Right atrium auricular region (tissue), 2 donors: ENCODE measurements around the gene TTC23. TPM values are rescaled to one million over a fixed set of nuclear protein-coding genes. Genes with fewer than 3 reads are reported as not detected.

Experiments
- DNase-seq: peaks from one replicate; pipeline ENCODE4 v3.0.0-alpha.2; 2019; ENCODE audit warnings: low spot score
- H3K27ac ChIP-seq, 2 donors: fragments of 200-600 bp; sonication (generic); 1 replicate in 1 of 2; 2 replicates in 1 of 2; pipeline ENCODE4 v1.5.1; 2016 to 2019
- H3K27me3 ChIP-seq, 2 donors: fragments of 200-600 bp; sonication (generic); one replicate each; pipeline versions ENCODE4 v1.5.1 to v1.6.0; 2017 to 2019
- H3K36me3 ChIP-seq: fragments of 200-600 bp; sonication (generic); one replicate; pipeline ENCODE4 v1.5.1; 2016
- H3K4me1 ChIP-seq, 2 donors: fragments of 200-600 bp; sonication (generic); one replicate each; pipeline versions ENCODE4 v1.5.1 to v1.6.0; 2017 to 2019
- H3K4me3 ChIP-seq, 2 donors: fragments of 200-600 bp; sonication (generic); 1 replicate in 1 of 2; 2 replicates in 1 of 2; pipeline ENCODE4 v1.5.1; 2017 to 2019; ENCODE audit warnings: mild to moderate bottlenecking in 1 of 2, moderate library complexity in 1 of 2
- H3K9me3 ChIP-seq, 2 donors: fragments of 200-600 bp; sonication (generic); one replicate each; pipeline ENCODE4 v1.5.1; 2019
- total RNA-seq, 2 donors: library from RNA; depleted of rRNA; stranded (reverse); fragments of >200 nt; gene quantifications; one replicate each; pipeline ENCODE4 v1.1.0, GENCODE V29; 2016
- TF ChIP-seq, protein P1 (sequence below), 2 donors: fragments of 200-600 bp; sonication (generic); IDR thresholded peaks; one replicate each; pipeline ENCODE4 v1.5.1; 2019; ENCODE audit warnings: antibody characterized with exemption in 2 of 2

The TTC23 gene
- total RNA-seq, 2 donors from 2014 or later: 13.6 to 14.6 TPM

DNA sequence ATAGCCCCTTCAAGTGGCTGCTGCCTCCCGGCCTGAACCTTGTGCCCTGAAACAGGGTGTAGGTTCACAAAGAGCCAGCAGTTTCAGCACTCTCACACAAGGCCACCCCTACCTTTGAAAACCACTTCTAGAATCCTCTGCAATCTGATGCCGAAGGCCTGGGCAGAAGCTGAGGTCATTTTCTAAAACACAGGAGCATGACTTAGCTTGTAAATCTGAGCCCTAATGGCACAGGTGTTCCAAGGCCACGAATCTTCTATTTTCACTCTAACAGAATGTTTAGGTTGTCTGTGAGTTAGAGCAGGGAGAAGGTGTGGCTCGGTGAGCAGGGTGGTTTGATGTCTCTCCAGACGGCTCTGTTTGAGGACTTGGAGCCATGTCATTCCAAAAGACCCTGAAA is 82.2 kb downstream of the TTC23 start:
- H3K4me3 ChIP-seq: no peak overlapping the region
- TF ChIP-seq, protein P1, sequence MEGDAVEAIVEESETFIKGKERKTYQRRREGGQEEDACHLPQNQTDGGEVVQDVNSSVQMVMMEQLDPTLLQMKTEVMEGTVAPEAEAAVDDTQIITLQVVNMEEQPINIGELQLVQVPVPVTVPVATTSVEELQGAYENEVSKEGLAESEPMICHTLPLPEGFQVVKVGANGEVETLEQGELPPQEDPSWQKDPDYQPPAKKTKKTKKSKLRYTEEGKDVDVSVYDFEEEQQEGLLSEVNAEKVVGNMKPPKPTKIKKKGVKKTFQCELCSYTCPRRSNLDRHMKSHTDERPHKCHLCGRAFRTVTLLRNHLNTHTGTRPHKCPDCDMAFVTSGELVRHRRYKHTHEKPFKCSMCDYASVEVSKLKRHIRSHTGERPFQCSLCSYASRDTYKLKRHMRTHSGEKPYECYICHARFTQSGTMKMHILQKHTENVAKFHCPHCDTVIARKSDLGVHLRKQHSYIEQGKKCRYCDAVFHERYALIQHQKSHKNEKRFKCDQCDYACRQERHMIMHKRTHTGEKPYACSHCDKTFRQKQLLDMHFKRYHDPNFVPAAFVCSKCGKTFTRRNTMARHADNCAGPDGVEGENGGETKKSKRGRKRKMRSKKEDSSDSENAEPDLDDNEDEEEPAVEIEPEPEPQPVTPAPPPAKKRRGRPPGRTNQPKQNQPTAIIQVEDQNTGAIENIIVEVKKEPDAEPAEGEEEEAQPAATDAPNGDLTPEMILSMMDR (IDR thresholded peaks at IDR 0.05): no peak
- no peaks in the 10 kb centered on the region for H3K9me3 ChIP-seq
- H3K36me3 ChIP-seq: peaks cover 9% of the 10 kb centered on the region
- H3K27me3 ChIP-seq: no peaks in the 10 kb centered on the region
- H3K4me1 ChIP-seq: peaks cover 0 to 42% of the 10 kb centered on the region in 2 donors
- H3K27ac ChIP-seq: peak overlapping the region; percentile 83 to 95
- no peak for DNase-seq

DNA sequence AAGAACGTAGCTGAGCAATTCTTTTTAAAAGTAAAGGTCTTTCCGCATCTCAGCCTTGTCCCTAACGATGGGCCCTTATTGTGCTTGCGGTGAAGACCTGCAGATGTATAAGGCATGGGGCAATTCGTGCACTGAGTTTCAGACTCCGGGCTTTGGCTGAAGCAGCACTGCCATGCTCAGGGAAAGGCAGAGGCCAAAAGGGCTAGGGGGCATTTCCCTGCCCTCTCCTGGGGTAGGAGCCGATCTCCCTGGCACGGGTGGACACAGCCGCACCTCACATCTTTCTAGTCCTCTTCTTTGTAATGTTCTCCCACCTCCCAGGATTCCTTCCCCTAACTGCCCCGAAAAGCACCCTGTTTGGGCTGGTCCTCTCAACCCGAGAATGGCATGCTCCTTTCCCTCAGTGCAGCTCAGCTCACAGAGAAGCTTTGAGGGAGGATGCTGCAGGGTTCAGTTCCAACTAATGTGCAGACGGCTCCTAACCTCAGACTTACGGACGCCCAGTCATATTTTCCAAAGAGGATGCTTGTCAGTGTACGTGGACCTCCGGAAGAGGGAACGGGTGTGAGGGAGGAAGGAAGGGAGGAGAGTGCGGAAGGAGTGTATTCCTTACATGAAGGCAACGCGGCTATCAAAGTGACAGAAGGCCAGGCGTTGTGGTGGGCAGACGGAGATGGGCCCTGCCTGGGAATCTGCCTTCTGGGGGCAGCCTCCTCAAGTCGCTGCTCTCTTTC is 83.3 kb downstream of the TTC23 start:
- H3K36me3 ChIP-seq: peaks cover 15% of the 10 kb centered on the region
- peaks cover 0 to 42% of the 10 kb centered on the region in 2 donors for H3K4me1 ChIP-seq
- TF ChIP-seq, protein P1 (IDR thresholded peaks at IDR 0.05): no peak
- no peak overlapping the region for H3K4me3 ChIP-seq
- H3K27me3 ChIP-seq: no peaks in the 10 kb centered on the region
- no peaks in the 10 kb centered on the region for H3K9me3 ChIP-seq
- DNase-seq: no peak
- H3K27ac ChIP-seq: peak overlapping the region in 1 of 2 donors; percentile 95

DNA sequence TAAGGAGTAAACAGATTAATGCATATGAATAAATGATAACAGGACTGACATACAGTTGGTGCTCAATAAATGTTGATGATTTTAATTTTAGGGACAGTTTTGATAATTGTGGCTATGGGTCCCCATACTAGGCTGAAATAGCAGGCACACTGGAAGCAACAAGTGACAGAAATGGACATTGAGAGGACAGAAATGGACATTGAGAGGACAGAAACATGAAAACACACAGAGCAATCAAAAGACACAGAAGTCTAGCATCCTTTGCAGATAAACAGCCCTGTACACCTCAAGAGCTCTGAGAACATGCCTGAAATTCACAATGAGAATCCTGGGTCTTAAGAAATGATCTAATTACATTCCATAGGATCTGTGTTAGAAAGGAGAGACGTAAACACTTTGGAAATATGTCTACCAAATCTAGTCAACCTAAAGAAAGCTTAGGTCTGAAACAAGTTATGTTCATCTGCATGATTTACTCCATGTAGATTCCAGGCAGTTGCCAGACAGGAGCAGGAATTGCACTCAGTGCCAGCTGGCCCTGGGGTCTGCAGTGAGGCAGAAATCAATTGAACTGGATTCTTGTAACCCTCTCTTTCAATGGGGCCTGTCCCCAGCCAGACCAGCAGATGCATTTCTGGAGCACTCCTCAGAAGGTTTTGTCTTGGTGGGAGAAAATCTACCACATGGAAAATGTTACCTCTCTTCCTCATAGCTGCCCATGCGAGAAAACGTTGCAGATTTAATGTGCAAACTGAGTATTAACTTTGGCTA is 84.2 kb downstream of the TTC23 start:
- H3K36me3 ChIP-seq: peaks cover 15% of the 10 kb centered on the region
- no peak overlapping the region for H3K27ac ChIP-seq

DNA sequence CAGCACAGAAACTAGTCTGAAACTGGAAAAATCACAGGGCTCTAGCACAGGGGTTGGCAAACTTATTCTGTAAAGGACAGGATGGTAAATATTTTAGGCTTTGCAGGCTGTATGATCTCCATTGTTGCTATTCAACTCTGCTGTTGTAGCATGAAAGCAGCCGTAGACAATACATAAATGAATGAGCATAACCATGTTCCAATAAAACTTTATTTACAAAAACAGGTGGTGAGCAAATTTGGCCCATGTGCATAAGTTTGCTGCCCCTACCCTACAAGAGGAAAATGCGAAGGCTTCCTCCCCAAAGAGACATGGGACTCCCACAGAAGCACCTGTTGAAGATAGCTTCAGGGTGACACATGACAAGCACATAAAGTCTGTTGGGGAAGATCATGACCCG is 85.3 kb downstream of the TTC23 start:
- H3K36me3 ChIP-seq: peaks cover 15% of the 10 kb centered on the region

More for the DNA sequence above, 84.2 kb downstream of the TTC23 start:
- Histone ChIP-seq H3K4me3 (no peak overlapping the region), H3K4me1 (peaks cover 0 to 32% of the 10 kb centered on the region in 2 donors), H3K9me3 (no peaks in the 10 kb centered on the region), H3K27me3 (no peaks in the 10 kb centered on the region)
- DNase-seq: no peak
- TF ChIP-seq, protein P1 (IDR thresholded peaks at IDR 0.05): no peak

DNA sequence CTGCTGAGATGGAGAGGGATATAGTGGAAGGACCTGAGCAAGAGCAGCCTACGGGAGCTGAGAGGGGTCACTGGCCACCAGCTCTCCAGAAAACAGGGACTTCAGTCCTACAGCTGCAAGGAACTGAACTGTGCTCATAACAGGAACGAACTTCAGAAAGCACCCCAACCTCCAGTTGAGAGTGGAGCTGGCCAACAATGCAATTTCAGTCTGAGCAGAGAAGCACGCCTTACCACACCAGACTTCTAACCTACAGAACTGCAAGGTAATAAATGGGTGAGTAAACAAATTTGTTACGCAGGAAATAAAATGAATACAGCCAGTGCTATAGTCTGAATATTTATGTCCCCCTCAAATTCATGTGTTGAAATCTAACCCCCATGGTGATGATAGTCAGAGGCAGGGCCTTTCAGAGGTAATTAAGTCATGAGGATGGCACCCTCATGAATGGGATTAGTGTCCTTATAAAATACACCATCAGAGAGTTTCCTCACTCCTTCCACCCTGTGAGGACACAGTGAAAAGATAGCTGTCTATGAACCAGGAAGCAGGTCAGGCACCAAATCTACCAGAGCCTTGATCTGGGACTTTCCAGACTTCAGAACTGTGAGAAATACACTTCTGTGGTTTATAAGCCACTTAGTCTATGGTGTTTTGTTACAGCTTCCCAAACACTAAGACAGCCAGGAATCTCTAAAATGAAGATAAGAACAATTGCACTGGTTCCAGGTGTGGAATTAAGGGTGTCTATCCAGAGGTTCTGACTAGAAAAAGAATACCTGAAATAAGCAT is 85.9 kb downstream of the TTC23 start:
- Histone ChIP-seq H3K9me3 (no peaks in the 10 kb centered on the region), H3K36me3 (peaks cover 15% of the 10 kb centered on the region), H3K27me3 (no peaks in the 10 kb centered on the region), H3K4me3 (no peak overlapping the region), H3K4me1 (peaks cover 0 to 16% of the 10 kb centered on the region in 2 donors), H3K27ac (no peak overlapping the region)
- TF ChIP-seq, protein P1 (IDR thresholded peaks at IDR 0.05): no peak
- DNase-seq: no peak

More for the DNA sequence above, 85.3 kb downstream of the TTC23 start:
- Histone ChIP-seq H3K4me1 (peaks cover 0 to 22% of the 10 kb centered on the region in 2 donors), H3K4me3 (no peak overlapping the region), H3K27ac (no peak overlapping the region), H3K27me3 (no peaks in the 10 kb centered on the region), H3K9me3 (no peaks in the 10 kb centered on the region)
- DNase-seq: no peak
- TF ChIP-seq, protein P1 (IDR thresholded peaks at IDR 0.05): no peak
